ENCODE measurements around the gene RABGGTA.

The RABGGTA gene

DNA sequence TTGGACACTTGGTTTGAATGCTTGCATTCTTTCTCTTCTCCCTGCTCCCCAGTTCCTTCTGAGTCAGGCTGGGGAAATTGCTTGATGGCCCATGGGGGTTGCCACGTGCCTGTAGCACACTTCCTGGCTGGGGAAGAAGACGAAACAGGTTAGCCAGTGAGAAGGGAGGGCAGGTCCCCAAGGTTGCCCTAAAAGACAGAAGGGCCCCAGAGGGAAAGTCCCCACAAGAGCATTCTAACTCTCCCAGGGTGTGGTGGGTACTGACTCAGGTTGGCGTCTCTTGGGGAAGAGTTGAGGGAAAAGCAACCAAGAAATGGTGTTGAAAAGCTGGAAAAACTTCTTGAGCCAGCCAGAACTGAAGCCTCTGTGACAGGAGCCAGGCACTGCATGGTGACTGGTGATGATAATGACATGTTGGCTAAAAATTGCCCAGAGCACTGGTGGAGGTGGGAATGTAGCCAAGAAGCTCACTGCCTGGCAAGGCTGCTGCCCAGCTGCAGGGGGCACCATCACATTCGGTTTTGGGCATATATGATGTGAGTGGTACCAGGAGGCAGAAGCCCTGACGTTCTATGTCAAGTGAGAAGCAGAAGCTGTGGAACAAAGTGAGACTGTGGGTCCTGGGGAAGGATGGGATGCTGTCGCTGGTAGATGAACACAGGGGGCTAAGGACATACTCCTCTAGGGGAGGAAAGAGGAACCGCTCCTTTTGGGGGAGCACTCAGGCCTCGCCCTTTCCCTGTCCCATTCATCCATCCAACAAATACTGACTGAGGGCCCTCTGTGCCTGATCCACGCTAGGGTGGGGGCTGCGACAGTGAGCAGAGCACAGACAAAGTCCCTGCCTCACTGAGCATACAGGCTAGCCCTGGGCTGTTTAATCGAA is 8.1 kb upstream of the RABGGTA start:
- peak; percentile 32 for DNase-seq (ENCODE audit: low read depth)

DNA sequence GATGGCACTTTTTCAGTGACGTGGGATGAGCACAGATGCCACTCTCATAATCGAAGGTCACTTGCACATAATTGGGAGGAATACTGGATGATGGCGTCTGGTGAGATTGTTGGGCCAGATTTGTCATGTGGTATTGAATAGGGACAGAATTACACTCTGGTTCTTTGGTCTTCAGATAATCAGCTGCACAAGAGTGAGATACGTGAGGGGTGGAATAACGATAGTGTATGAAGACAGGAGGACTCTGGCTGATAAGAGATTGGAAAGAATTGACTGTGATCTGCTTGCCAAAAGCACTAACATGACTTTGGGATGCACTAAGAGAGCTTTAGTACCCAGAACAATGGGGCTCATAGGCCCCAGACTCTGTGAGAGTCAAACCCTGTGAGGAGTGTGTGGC is 7.0 kb upstream of the RABGGTA start:
- DNase-seq (ENCODE audit: low read depth), result no peak

DNA sequence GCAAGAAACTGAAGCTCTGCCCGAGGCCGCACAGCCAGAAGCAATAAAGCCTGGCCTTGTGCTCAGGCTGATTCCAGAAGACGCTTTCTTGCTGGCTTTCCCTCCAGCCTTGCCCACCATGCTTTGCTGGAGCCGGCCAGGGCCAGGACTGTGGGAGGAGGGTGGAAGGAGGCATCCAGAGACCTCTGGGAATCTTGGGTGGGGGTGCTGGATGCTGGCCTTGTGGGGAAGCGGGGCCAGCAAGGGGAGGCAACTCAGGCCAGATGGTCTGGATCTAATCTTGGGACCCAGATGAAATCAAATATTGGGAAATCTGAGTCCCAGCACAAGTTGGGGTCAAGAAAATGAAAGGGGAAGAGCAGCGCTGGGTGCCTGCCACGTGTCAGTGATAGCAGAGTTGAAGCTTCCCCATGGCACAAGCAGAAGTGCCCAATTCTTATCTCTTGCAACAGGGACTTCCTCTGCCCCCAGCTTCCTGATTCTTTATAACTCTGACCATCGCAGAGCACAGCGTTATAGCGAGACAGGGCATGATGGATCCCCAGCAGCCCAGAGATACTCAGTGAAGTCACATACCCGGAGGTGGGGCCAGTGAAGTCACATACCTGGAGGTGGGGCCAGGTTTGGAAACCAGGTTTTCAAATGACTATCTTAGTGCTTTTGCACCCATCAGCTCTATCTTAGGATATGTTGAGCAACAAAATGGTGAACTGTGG is 6.4 kb upstream of the RABGGTA start:
- no peak for DNase-seq (ENCODE audit: low read depth)

DNA sequence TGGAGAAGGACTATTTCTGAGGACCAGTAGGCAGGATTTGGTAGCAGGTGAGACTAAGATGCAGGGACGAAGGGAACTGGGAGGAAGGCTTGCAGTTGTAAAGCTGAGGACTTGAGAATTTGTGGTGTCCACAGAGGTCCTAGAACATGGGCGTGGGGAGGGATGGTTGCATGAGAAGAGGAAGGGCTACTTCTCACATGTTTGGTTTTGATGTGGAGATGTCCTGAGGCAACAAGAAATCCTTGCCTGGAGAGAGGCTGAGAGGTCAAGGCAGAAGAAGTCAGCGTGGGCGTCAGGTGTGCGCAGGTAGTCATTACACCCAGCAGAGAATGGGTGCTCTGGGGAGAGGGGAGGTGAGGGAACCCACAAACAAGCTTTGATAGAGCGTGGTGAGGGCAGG is 5.7 kb upstream of the RABGGTA start:
- no peak for DNase-seq (ENCODE audit: low read depth)

DNA sequence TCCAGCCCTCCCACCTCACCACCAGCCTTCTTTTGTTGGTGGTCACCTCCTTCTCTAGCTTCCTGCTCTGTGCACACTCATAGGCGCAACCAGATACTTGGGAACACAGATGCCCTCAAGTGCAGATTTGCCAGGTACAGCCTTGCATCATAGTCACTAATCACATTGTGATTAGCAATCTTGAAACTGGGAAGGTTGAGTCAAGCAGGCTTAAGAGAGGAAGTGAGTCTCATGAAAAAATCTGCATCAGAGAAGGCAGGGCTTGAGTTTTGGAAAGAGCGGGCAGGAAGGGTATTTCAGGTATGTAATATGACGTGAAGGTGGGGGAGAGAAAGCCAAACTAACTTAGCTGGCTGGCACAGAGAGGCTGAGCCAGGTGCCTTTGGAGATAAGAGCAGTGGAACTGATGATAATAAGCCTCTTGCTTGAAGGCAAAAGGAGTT is 2.7 kb upstream of the RABGGTA start:
- peak; percentile 27 for DNase-seq (ENCODE audit: low read depth)

DNA sequence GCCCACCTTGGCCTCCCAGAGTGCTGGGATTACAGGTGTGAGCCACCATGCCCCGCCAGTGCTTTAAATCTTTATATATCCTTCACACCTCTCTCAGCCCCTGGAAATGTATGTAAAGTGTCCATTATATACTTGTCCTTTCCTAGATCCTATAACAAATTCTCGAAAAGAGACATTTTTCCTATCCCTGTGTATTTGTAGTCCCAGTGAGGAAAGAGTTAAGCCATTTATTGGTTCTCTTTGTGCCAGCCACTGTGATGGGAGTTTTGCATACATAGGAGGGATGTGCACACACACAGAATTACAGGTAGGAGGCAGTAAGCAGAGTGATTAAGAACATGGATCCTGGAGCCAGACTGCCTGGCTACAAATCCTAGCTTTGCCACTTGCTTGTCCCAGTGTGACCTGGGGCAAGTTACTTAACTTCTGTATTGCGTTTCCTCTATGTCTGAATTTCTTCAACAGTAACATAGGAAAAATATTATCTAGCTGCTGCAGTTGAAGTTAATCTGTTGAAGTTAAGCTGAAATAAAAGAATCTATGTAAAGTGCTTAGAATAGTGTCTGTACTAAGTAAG is 2.1 kb upstream of the RABGGTA start:
- DNase-seq (ENCODE audit: low read depth), result no peak

DNA sequence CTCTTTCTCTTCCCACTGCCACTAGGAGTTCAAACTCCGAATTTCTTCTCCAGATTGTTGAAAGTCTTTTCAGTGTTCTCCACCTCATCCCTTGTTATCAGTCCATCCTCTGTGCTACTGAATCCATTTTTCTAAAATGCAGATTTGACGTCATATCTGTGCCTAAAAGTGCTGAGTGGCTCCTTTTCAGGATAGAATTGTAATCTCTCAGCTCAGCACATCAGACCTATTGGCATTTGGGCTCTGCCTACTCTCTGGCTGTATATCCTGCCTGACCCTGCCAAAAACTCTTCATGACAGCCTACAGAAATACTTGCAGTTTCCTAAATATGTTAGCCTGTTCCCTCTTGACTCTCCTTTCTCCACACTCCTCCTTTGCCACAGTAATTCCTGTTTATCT is 1.1 kb upstream of the RABGGTA start:
- DNase-seq (ENCODE audit: low read depth), result no peak

DNA sequence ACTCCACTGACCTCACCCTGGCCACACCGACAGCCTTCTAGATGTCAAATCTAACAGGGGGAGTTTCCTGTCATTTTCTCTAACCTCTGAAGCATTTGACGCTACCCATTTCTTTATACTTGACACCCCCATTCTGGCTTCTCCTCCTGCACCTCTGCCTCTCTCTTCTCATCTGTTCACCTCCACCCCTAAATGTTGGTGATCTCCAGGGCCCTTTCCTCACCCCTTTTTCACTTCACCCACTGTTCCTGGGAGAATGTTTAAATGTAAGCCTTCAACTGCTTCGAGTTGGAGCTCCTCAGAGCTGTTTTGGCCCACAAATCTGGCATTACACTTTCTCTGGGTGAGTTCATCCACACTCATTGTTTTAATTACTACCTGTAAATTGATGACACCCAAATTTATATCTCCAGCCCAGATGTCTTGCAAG is 452 bp upstream of the RABGGTA start:
- no peak for DNase-seq (ENCODE audit: low read depth)

DNA sequence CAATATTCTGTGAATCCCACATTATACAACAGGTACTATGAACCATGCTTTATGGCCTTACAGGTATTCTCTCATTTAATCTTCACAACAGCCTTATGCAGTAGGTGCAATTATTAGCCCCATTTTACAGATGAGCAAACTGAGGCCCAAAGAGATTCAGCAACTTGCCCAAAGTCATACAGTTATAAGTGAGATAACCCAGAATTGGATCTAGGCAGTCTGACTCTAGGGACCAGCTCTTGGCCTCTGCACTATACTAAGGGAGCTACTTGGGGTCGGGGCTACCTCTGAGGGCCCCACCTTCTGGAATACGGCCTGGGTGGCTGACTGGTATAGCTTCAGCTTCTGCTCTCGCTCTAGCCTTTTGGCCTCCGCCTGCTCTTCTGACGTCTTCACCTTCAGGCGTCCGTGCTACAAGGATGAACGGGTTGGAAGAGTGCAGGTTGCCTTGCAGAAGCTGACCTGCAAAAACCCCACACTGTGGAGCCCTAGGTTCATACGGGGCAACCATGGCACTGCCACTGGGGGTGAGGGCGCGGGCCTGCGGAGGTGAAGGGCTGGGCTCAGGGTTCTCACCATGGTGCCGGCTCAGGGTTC is 762 bp downstream of the RABGGTA start:
- DNase-seq (ENCODE audit: low read depth), result no peak

DNA sequence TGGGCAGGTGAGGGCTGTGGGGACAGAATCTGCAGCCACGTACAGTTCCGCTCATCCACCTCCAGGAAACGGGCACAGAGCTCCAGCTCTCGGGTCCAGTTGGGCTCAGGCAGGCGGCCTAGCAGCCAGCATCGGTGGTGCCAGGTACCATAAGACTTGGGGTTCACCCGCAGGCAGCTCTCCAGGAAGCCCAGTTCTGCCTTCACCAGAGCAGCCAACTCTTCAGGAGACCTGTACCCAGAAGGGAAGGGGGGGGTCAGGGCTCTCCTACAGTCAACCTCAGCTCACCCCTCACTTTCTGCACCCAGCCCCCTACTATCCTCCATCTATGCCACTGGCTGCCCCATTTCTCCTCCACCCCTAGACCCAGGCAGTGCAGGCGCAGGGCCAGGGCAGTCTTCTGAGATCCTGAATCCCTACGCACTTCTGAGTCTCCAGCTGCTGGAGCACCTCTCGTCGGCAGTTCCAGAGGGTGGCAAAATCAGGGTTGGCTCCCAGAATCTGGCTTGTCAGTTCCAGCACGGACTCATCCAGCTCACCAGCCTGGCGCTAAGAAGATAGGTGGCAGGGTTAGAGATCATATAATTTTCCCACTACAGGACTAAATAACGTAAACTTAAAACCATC is 1.4 kb downstream of the RABGGTA start:
- DNase-seq (ENCODE audit: low read depth), result no peak

DNA sequence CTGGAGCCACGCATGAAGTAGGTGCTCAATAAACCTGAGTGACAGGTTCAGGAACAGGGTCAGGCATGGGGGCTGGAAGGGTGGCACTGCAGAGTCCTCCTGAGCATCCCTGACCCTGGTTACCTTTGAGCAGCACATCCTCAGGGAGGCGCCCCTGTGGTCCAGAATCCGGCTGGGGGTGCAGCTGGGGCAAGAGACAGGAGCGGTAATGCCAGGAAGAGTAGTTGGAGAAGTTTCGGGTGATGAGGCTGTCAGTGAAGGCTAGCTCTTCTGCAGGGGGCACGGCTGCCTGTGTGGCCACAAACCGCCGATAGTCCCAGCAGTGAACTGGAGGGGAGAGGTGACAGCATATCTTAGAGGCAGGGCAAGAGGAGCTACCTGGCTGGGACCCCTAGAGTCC is 2.0 kb downstream of the RABGGTA start:
- DNase-seq (ENCODE audit: low read depth), result no peak

DNA sequence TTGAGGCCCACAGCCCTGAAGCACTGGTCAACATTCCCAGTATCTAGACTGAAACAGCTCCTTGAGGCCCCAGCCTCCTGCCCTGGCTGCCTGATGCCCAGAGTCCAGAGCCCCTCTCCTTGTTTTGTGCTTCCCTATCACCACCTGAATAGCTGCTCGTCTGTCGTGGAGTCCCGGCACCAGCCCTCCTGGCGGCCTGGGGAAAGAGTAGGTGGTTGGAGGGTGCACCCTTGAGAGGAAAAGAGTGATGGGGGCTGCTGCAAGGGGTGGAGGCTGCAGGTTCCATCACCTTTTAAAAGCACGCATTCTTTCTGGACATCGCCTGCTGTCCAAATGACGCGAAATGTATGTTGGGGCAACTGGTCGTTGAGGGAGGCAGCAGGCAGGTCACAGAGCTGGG is 3.2 kb downstream of the RABGGTA start:
- DNase-seq (ENCODE audit: low read depth), result no peak

DNA sequence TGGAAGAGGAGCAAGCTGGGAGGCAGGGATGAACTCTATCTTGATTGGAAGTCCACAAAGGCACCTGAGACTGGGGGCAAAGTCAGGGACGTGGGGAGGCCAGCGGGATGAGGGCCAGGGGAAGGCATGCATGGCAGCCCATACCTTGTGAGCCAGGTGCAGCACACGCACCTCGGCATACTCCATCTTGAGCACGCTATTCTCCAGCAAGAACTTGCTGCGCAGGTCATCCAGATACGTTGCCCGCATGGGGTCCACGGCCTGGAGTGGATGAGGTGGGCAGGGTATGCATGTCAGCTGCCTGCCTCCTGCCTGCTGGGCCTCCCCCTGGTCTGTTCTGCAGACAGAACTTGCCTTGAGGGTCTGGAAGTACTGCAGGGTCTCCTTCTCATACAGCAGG is 3.9 kb downstream of the RABGGTA start:
- DNase-seq (ENCODE audit: low read depth), result no peak

DNA sequence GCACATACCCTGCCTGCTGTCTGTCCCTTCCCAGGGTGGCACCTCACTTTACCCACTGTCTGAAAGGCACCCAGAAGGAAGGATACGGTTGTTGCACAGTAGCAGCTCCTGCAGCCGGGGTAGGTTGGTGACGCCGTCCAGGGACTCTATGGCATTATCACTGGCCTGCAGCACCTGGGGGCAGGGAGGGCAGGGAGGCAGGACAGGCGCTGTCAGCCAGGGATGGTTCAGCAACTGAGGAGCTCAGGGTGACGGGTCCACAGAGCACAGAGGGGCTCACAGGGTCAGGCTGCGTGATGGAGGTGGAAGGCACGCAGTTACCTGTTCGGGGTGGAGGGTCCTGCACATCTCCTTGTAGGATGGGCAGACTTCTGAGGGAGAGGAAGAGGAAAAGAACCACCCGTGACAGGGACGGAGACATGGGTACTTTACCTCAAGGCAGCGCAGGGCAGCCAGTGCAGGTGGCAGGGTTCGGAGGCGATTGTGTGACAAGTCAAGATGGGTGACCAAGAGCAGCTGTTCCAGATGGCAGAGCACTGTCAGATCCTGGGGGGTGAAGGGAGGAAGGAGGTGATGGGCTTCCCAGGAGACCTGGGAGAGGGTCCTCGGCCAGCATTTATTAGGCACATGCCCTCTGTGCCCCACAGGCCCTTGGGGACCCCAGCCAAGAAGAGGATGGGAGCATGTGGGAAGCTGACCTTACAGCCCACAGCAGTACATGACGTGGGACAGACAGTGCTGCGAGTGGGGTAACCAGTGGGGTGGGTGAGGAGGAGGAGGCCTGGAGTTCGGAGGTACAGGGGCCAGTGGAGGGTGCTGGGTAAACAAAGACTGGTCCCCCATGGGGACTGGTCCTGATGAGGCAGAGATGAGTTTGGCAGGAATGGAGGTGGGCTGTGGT is 4.8 kb downstream of the RABGGTA start:
- no peak for DNase-seq (ENCODE audit: low read depth)

DNA sequence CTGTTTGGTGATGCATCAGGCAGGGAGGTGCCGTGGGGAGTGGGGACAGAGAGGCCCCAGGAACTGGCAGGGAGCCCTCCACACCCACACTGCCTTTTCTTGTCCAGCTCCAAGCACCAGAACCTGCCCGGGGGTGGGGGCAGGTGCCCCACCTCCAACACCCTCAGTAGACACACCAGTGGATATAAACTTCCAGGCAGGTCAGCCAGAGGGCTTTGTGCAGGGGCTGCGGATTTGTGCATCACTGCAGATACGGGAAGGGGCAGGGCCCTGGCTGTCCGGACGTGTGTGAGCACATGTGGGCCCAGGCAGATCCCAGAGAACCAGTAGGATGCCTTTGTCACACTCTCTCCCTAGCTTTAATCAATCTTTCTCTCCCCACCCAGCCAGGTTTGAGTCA is 7.1 kb downstream of the RABGGTA start:
- no peak for DNase-seq (ENCODE audit: low read depth)

DNA sequence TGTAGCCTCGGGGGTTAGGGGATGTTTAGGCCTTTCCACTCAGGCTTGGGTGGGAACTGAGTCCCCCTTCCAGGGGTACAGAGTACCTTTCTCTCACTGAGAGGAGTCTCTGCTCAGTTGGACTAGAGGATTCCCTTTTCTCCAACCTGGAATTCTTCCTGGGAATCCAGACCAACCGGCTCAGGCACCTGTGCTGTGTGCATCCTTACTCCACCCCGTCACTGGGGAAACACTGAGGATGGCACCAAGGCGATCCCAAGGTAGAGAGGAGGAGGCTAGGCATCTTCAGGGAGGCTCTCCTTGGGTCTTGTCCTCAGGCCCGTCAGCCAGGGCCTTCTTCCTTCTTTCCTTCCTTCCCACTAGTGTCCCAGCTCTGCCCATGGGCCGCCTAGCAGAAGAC is 7.5 kb downstream of the RABGGTA start:
- DNase-seq (ENCODE audit: low read depth), result no peak

DNA sequence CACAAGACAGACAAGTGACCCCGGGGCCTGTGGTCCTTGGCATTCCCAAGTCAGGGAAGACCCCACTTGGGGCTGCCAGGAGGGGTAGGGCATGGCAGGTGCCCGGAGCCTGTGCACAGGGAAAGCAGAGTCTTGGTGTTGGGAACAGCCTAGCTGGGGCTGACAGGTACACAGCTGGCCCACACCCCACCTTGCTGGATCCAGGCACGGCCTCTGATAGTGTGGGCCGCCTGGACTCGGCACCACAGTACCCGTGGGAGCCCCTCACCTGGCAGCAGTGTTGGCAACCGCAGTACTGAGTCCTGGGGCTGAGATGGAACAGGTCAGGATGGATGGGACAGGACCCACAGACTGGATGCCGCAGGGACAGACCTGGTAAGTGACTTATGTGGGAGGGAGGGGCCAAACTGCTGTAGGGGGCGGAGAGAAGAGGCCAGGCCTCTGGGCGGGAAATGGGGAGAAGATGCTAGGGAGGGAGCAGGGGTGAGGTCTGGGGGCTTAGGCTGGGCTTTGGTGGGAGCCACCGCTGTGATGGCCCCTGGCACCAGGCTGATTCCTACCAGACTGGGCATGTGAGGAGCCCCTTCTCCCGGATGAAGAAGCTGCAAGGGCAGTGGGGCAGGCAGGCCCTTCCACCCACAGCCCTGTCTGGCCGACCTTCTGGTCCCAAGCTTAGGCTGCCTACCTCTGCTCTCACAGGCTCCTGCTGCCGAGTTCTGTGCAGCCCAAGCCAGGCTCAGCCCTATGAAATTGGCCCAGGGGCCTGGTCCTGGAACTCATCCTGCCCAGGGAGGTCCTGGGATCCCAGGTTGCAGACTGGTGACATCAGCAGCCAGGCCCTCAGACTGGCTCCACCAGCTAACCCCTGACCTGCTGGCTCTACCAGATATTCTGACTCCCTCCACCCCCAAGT is 8.3 kb downstream of the RABGGTA start, which contains the start of gene TGM1:
TSS of gene TGM1 (minus strand) at position 357 of the 913 bp plus-strand sequence. CDS start 825 bp downstream, outside the sequence.
- DNase-seq (ENCODE audit: low read depth), result no peak

DNA sequence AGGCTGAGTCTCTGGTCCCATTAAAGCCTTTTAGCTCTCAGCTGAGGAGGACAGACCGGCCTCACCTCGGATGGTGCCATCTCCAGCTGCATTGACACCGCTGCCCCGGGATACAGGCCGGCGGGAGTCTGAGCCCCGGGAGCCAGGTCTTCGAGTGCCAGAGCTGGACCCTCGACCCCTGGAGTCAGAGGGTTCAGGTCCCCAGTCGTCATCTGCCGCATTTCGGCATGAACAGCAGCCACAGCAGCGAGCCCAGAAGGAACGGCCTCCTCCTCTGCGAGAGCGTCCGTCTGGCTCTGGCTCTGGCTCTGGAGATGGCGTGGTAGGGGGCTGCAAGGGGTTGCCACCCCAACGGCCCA is 9.4 kb downstream of the RABGGTA start:
- DNase-seq (ENCODE audit: low read depth), result no peak

DNA sequence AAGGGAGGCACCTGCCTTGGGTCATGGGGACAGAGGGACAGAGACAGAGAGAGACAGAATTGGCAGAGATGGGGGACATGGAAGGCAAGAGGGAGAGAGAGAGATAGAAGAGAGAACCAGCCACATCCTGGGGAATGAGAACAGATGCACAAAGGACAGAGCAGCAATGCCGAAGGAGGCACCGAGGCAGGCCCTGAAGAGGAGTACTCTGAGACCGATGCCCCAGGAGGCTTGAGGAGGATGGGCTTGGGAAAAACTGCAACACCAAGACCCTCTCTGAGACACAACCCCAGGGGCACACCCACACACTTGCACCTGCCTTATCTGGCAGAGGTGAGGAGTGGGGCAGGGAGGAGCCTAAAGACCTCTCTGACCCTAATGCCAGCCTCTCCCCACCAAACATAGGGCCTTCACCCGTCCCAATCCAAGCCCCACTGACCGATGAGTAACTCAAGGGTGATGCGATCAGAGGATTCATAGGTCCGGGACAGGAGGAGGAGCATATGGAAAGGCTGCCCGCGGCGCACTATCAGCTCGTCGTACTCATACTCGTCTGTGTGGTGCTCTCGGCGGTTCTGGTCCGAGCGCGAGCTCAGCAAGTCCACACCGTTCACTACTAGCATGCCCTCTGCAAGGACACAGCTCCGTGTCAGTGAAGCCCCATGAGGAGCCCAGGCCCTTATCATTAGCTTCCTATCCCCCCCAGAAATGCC is 10.0 kb downstream of the RABGGTA start:
- DNase-seq (ENCODE audit: low read depth), result no peak

Data from activated T-helper 9 cell treated with anti-CD3 and anti-CD28 coated beads, Interleukin-2, amount 50 U/mL, for 16 hours (primary cell).